GM12891 (cell line): Measurements from ENCODE around the gene TMEM9B.
"Not testable (repeated sequence)": the region's sequence is repeated elsewhere in the genome, so short reads cannot be mapped to it uniquely, and the experiment has no call there.

Experiments
- DNase-seq: peaks from one replicate; pipeline ENCODE4 v3.0.0; 2011; ENCODE audit warnings: low spot score; ENCODE audit not compliant: insufficient read length
- FAIRE-seq: peaks from 2 replicates; lab custom pipeline; 2011; peaks lifted over from hg19 to GRCh38; lab: Jason Lieb, UNC
- PAX5 ChIP-seq: IDR thresholded peaks from 2 replicates; pipeline ENCODE4 v1.6.1; 2011; ENCODE audit warnings: low read length, moderate library complexity, mild to moderate bottlenecking; ENCODE audit not compliant: insufficient read depth, severe bottlenecking
- POLR2A ChIP-seq: IDR thresholded peaks from 2 replicates; pipeline ENCODE4 v1.6.1; 2011; ENCODE audit warnings: low read depth, low read length, control low read depth
- POLR2AphosphoS5 ChIP-seq: IDR thresholded peaks from 2 replicates; pipeline ENCODE4 v1.6.1; 2011; ENCODE audit warnings: low read depth, low read length, control low read depth
- POU2F2 ChIP-seq: IDR thresholded peaks from 2 replicates; pipeline ENCODE4 v1.6.1; 2011; ENCODE audit warnings: low read depth, mild to moderate bottlenecking, control low read depth, low read length, moderate library complexity
- SPI1 ChIP-seq: IDR thresholded peaks from 2 replicates; pipeline ENCODE4 v1.6.1; 2011; ENCODE audit warnings: low read depth, low read length, control low read depth
- TAF1 ChIP-seq: IDR thresholded peaks from 2 replicates; pipeline ENCODE4 v1.6.1; 2011; ENCODE audit warnings: low read depth, low read length, control low read depth

Gene TMEM9B

GRCh38 chr11:9002920-9003572, 38.8 kb upstream of the TMEM9B start:
- DNase-seq (no peak), FAIRE-seq (no peak)
- TF ChIP-seq TAF1, result no peak
- no peak for TF ChIP-seq POLR2A
- TF ChIP-seq POU2F2, result no peak
- no peak for TF ChIP-seq POLR2AphosphoS5
- no peak for TF ChIP-seq SPI1
- no peak for TF ChIP-seq PAX5

- DNase-seq (no peak), FAIRE-seq (no peak)
- TF ChIP-seq SPI1 (no peak), POLR2A (no peak), TAF1 (no peak), POU2F2 (no peak), POLR2AphosphoS5 (no peak)
Observed at GRCh38 chr11:9001736-9002135, 37.5 kb upstream of the TMEM9B start.

GRCh38 chr11:8998017-8998416, 33.8 kb upstream of the TMEM9B start:
- no peak for TF ChIP-seq POLR2A
- TF ChIP-seq POLR2AphosphoS5, result no peak
- TF ChIP-seq POU2F2, result no peak
- no peak for TF ChIP-seq TAF1
- TF ChIP-seq SPI1, result no peak
- no peak for TF ChIP-seq PAX5
- no peak for DNase-seq
- FAIRE-seq, result no peak

GRCh38 chr11:8997451-8997850, 33.2 kb upstream of the TMEM9B start:
- no peak for TF ChIP-seq POLR2A
- no peak for TF ChIP-seq SPI1
- TF ChIP-seq POLR2AphosphoS5, result no peak
- TF ChIP-seq TAF1, result no peak
- TF ChIP-seq POU2F2, result no peak
- no peak for TF ChIP-seq PAX5
- FAIRE-seq (no peak), DNase-seq (no peak)

GRCh38 chr11:8989453-8989852, 25.2 kb upstream of the TMEM9B start:
- no peak for TF ChIP-seq POU2F2
- TF ChIP-seq POLR2A, result no peak
- TF ChIP-seq PAX5, result no peak
- TF ChIP-seq SPI1, result no peak
- no peak for TF ChIP-seq POLR2AphosphoS5
- TF ChIP-seq TAF1, result no peak
- no peak for DNase-seq
- no peak for FAIRE-seq

GRCh38 chr11:8988329-8989234, 24.3 kb upstream of the TMEM9B start:
- TF ChIP-seq POLR2A (no peak), POU2F2 (no peak), POLR2AphosphoS5 (no peak), TAF1 (no peak), PAX5 (no peak), SPI1 (no peak)
- FAIRE-seq (no peak), DNase-seq (no peak)

- FAIRE-seq (no peak), DNase-seq (no peak)
- TF ChIP-seq POU2F2 (no peak), POLR2AphosphoS5 (no peak), TAF1 (no peak), SPI1 (no peak), POLR2A (no peak), PAX5 (no peak)
Observed at GRCh38 chr11:8987446-8987845, 23.2 kb upstream of the TMEM9B start.

- not testable (repeated sequence) for FAIRE-seq, DNase-seq
Observed at GRCh38 chr11:8986772-8987171, 22.5 kb upstream of the TMEM9B start.

- DNase-seq (no peak), FAIRE-seq (no peak)
- TF ChIP-seq POLR2AphosphoS5 (no peak), PAX5 (no peak), SPI1 (no peak), TAF1 (no peak), POU2F2 (no peak)
Observed at GRCh38 chr11:8985462-8985861, 21.2 kb upstream of the TMEM9B start.
